Measurements from ENCODE around the gene LEF1.

- TF ChIP-seq CTCF (IDR thresholded peaks at IDR 0.05) (no peak), POLR2AphosphoS5 (IDR thresholded peaks at IDR 0.05) (no peak)
Observed at GRCh38 chr4:108135549-108136209, 33.1 kb downstream of the LEF1 start.

Data from prostate gland (tissue), 2 donors.